Right renal cortex interstitium (tissue), 3 donors: ENCODE results near the gene TCEAL4. TPM values are rescaled to one million over a fixed set of nuclear protein-coding genes. Genes with fewer than 3 reads are reported as not detected.

Experiments used
- polyA plus RNA-seq, 3 donors: library from polyadenylated mRNA; unstranded; fragments of 120-200 nt; gene quantifications; one replicate each; pipeline ENCODE4 v1.2.1, GENCODE V29; 2013; ENCODE audit not compliant: insufficient read length in 3 of 3

Gene TCEAL4
- polyA plus RNA-seq, 3 donors, result 192 to 231 (median 197) TPM

Other genes with a start within 250 kb of the TCEAL4 start
- 100 to 1,000 TPM; 231 to 248 (median 239) TPM for gene TCEAL9, start 229.0 kb upstream of the TCEAL4 start, polyA plus RNA-seq
- 100 to 1,000 TPM; 535 to 609 (median 591) TPM for gene BEX3, start 209.0 kb upstream of the TCEAL4 start, polyA plus RNA-seq
- 1 to 10 TPM; 2.1 to 3.0 (median 2.2) TPM for gene RAB40A, start 66.0 kb upstream of the TCEAL4 start, polyA plus RNA-seq
- 10 to 100 TPM; 35.3 to 41.6 (median 37.5) TPM for gene TCEAL3, start 22.4 kb downstream of the TCEAL4 start, polyA plus RNA-seq
- 10 to 100 TPM; 30.0 to 32.2 (median 30.8) TPM for gene TCEAL1, start 43.5 kb downstream of the TCEAL4 start, polyA plus RNA-seq
- 100 to 1,000 TPM; 326 to 343 (median 341) TPM for gene MORF4L2, start 101.2 kb downstream of the TCEAL4 start, polyA plus RNA-seq
- 1 to 10 TPM; 1.1 to 1.5 (median 1.5) TPM for gene TMEM31, start 125.4 kb downstream of the TCEAL4 start, polyA plus RNA-seq
- 1 to 10 TPM; 3.5 to 6.1 (median 5.9) TPM for gene PLP1, start 191.3 kb downstream of the TCEAL4 start, polyA plus RNA-seq
- 1 to 10 TPM; 2.4 to 2.7 (median 2.5) TPM for gene RAB9B, start 246.7 kb downstream of the TCEAL4 start, polyA plus RNA-seq